GM12892 (cell line): ENCODE measurements around the gene PGK1.

Source experiments
- POLR2A ChIP-seq: IDR thresholded peaks from 2 replicates; pipeline ENCODE4 v1.6.1; 2011; ENCODE audit warnings: low read depth, low read length, control low read depth
- POLR2AphosphoS5 ChIP-seq: IDR thresholded peaks from 2 replicates; pipeline ENCODE4 v1.6.1; 2011; ENCODE audit warnings: low read depth, low read length, control low read depth

DNA sequence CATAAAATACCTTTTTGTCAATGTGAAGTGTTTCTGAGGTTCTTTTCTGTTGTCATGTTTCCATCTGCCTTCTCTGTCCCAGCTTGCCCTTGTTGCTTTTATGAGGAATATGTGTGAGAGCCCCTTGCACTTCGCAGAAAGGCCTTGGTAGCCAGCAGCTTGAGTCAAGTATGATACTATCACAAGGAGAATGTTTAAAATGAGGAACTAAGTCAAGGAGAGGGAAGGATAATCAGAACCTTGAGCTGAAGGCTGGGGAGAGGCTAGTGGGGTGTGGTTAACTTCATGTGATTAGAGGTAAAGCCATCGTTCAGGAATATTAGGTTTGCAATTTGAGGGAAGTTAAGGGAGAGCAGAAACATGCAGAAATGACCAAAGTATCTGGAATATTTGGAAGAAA lies 12.7 kb downstream of the PGK1 start:
- TF ChIP-seq POLR2AphosphoS5 (no peak), POLR2A (no peak)
